ENCODE data around the gene RLN1. TPM values are rescaled to one million over a fixed set of nuclear protein-coding genes. Genes with fewer than 3 reads are reported as not detected.

Gene RLN1
- polyA plus RNA-seq, 1 donor (not counting 4 experiments of a cell fraction or from before 2014, with no cell fraction given), result 0.10 TPM

- Histone ChIP-seq H3K27me3 (ENCODE audit: control insufficient read depth, extremely low read depth, insufficient read depth, low read length) (no peaks in the 10 kb centered on the region), H3K4me1 (ENCODE audit: control insufficient read depth, extremely low read depth, insufficient read depth, low read length) (no peaks in the 10 kb centered on the region), H2AFZ (ENCODE audit: control insufficient read depth, low read length) (no peak overlapping the region), H3K27ac (ENCODE audit: control insufficient read depth, insufficient read depth, low read length) (no peak overlapping the region), H4K20me1 (ENCODE audit: control insufficient read depth, extremely low read depth, insufficient read depth, low read length) (no peaks in the 10 kb centered on the region), H3K4me3 (ENCODE audit: control insufficient read depth in 2 of 3, extremely low read depth in 1 of 3, insufficient read depth in 2 of 3, low read depth in 1 of 3, low read length in 3 of 3) (no peak overlapping the region), H3K36me3 (ENCODE audit: control insufficient read depth in 2 of 2, extremely low read depth in 1 of 2, insufficient read depth in 2 of 2, low read length in 2 of 2) (no peaks in the 10 kb centered on the region), H3K79me2 (ENCODE audit: control insufficient read depth, insufficient read depth, low read length) (no peaks in the 10 kb centered on the region), H3K9me3 (ENCODE audit: control insufficient read depth, low read depth, low read length) (no peaks in the 10 kb centered on the region), H3K9me1 (ENCODE audit: control insufficient read depth, extremely low read depth, insufficient read depth, low read length) (no peaks in the 10 kb centered on the region), H3K9ac (ENCODE audit: control insufficient read depth, extremely low read depth, insufficient read depth, low read length) (no peak overlapping the region), H3K4me2 (ENCODE audit: control insufficient read depth, extremely low read depth, insufficient read depth, low read depth, low read length) (no peak overlapping the region)
- FAIRE-seq, result no peak
- dilution Hi-C loops (cut with MboI; ENCODE audit: extremely low pct_ligation_motif_present, low sequenced_read_pairs), result no loop called here
- no peak for TF ChIP-seq CTCF (optimal IDR thresholded peaks at IDR 0.05 in 1 of 3, IDR thresholded peaks at IDR 0.05 in 1 of 3, conservative IDR thresholded peaks at IDR 0.05 in 1 of 3; ENCODE audit: extremely low read depth in 1 of 3, insufficient read depth in 2 of 3, low read length in 3 of 3)
- no peak for TF ChIP-seq EZH2 (IDR thresholded peaks at IDR 0.05; ENCODE audit: low read length)
- DNase-seq (ENCODE audit: low read depth, low spot score), result no peak
These were observed 51.1 kb downstream of the RLN1 start for GRCh38 chr9:5288591-5288990.

- no peak for FAIRE-seq
- TF ChIP-seq CTCF (optimal IDR thresholded peaks at IDR 0.05 in 1 of 3, IDR thresholded peaks at IDR 0.05 in 1 of 3, conservative IDR thresholded peaks at IDR 0.05 in 1 of 3; ENCODE audit: extremely low read depth in 1 of 3, insufficient read depth in 2 of 3, low read length in 3 of 3), result no peak
- TF ChIP-seq EZH2 (IDR thresholded peaks at IDR 0.05; ENCODE audit: low read length), result no peak
These were observed 53.4 kb downstream of the RLN1 start for GRCh38 chr9:5286262-5286661.

More at GRCh38 chr9:5286262-5286661, 53.4 kb downstream of the RLN1 start:
- Histone ChIP-seq H3K4me3 (ENCODE audit: control insufficient read depth in 2 of 3, extremely low read depth in 1 of 3, insufficient read depth in 2 of 3, low read depth in 1 of 3, low read length in 3 of 3) (no peak overlapping the region), H4K20me1 (ENCODE audit: control insufficient read depth, extremely low read depth, insufficient read depth, low read length) (no peaks in the 10 kb centered on the region), H3K27ac (ENCODE audit: control insufficient read depth, insufficient read depth, low read length) (no peak overlapping the region), H3K9me1 (ENCODE audit: control insufficient read depth, extremely low read depth, insufficient read depth, low read length) (no peaks in the 10 kb centered on the region), H2AFZ (ENCODE audit: control insufficient read depth, low read length) (no peak overlapping the region), H3K36me3 (ENCODE audit: control insufficient read depth in 2 of 2, extremely low read depth in 1 of 2, insufficient read depth in 2 of 2, low read length in 2 of 2) (no peaks in the 10 kb centered on the region), H3K27me3 (ENCODE audit: control insufficient read depth, extremely low read depth, insufficient read depth, low read length) (no peaks in the 10 kb centered on the region), H3K79me2 (ENCODE audit: control insufficient read depth, insufficient read depth, low read length) (no peaks in the 10 kb centered on the region), H3K4me2 (ENCODE audit: control insufficient read depth, extremely low read depth, insufficient read depth, low read depth, low read length) (no peak overlapping the region), H3K4me1 (ENCODE audit: control insufficient read depth, extremely low read depth, insufficient read depth, low read length) (no peaks in the 10 kb centered on the region), H3K9me3 (ENCODE audit: control insufficient read depth, low read depth, low read length) (no peaks in the 10 kb centered on the region), H3K9ac (ENCODE audit: control insufficient read depth, extremely low read depth, insufficient read depth, low read length) (no peak overlapping the region)
- dilution Hi-C loops (cut with MboI; ENCODE audit: extremely low pct_ligation_motif_present, low sequenced_read_pairs), result no loop called here
- no peak for DNase-seq (ENCODE audit: low read depth, low spot score)

Small RNA genes within 50 kb of the gene (small RNA-seq; reads per million reads assigned to genes)
- gene AL135786.1 (ENCODE audit: insufficient read length in 3 of 3, low read depth in 3 of 3, low replicate concordance in 1 of 3) (0 reads per million in 3 experiments), gene HMGN2P31 (ENCODE audit: insufficient read length in 3 of 3, low read depth in 3 of 3, low replicate concordance in 1 of 3) (0 reads per million in 3 experiments)

Other genes starting within 250 kb of the RLN1 start
- not detected in 3 replicates for gene INSL6, start 154.2 kb downstream of the RLN1 start, polyA plus RNA-seq
- 0.04 TPM in 1 of 3 replicates, not detected in the others for gene INSL4, start 108.5 kb downstream of the RLN1 start, polyA plus RNA-seq
- gene RLN2, start 35.2 kb downstream of the RLN1 start, polyA plus RNA-seq, result 0.41 to 0.98 TPM (median 0.68 TPM) in 3 replicates
- 16.9 to 35.2 TPM (median 28.6 TPM) in 3 replicates for gene PLGRKT, start 98.0 kb upstream of the RLN1 start, polyA plus RNA-seq
- gene CD274, start 110.7 kb upstream of the RLN1 start, polyA plus RNA-seq, result 15.5 to 36.3 TPM (median 18.9 TPM) in 3 replicates
- gene PDCD1LG2, start 170.7 kb upstream of the RLN1 start, polyA plus RNA-seq, result 14.7 to 20.2 TPM (median 18.8 TPM) in 3 replicates

All from keratinocyte (primary cell).